CD8-positive, alpha-beta memory T cell (primary cell): ENCODE measurements around the gene ELFN1. TPM values are rescaled to one million over a fixed set of nuclear protein-coding genes. Genes with fewer than 3 reads are reported as not detected.

Experiments used
- CTCF ChIA-PET: fragments of 350-600 bp; sonication (Branson Sonifier 250); formaldehyde crosslinking; loops from one replicate; lab custom pipeline; 2021; ENCODE audit warnings: antibody characterized with exemption; lab: Charles Lee
- POLR2A ChIA-PET: fragments of 350-600 bp; sonication (Branson Sonifier 250); formaldehyde crosslinking; loops from one replicate; lab custom pipeline; 2021; ENCODE audit warnings: antibody characterized with exemption; lab: Charles Lee
- DNase-seq, 5 donors: peaks; one replicate each; pipeline versions ENCODE4 v3.0.0 to v3.0.0-alpha.2; 2020 to 2022; ENCODE audit warnings: mixed read lengths in 1 of 5
- H3K27ac ChIP-seq: one replicate; pipeline ENCODE4 v1.7.0; 2013; ENCODE audit warnings: low read depth, mild to moderate bottlenecking, low read length, moderate library complexity
- H3K27me3 ChIP-seq: 2 replicates; pipeline ENCODE4 v1.7.0; 2013; ENCODE audit warnings: low read length, mild to moderate bottlenecking; ENCODE audit not compliant: insufficient read depth, poor library complexity, severe bottlenecking
- H3K36me3 ChIP-seq: 2 replicates; pipeline ENCODE4 v1.7.0; 2013; ENCODE audit warnings: mild to moderate bottlenecking, low read length, moderate library complexity; ENCODE audit not compliant: insufficient read depth
- H3K4me1 ChIP-seq: 2 replicates; pipeline ENCODE4 v1.7.0; 2013; ENCODE audit warnings: mild to moderate bottlenecking, low read length, moderate library complexity; ENCODE audit not compliant: insufficient read depth
- H3K4me3 ChIP-seq: 2 replicates; pipeline ENCODE4 v1.7.0; 2013; ENCODE audit warnings: mild to moderate bottlenecking, low read length
- H3K9me3 ChIP-seq: 2 replicates; pipeline ENCODE4 v1.7.0; 2013; ENCODE audit warnings: mild to moderate bottlenecking, low read length
- H3K27ac Mint-ChIP-seq, 8 donors: one replicate each; pipeline ENCODE4 v1.8.0; 2020 to 2021; ENCODE audit warnings: mixed read lengths in 8 of 8, mild to moderate bottlenecking in 6 of 8, inconsistent platforms in 3 of 8, moderate library complexity in 3 of 8
- H3K27me3 Mint-ChIP-seq, 2 donors: one replicate each; pipeline ENCODE4 v1.8.0; 2020 to 2021; ENCODE audit warnings: mixed read lengths in 2 of 2, mild to moderate bottlenecking in 1 of 2, moderate library complexity in 1 of 2
- H3K36me3 Mint-ChIP-seq, 3 donors: one replicate each; pipeline ENCODE4 v1.8.0; 2020 to 2021; ENCODE audit warnings: mixed read lengths in 3 of 3, inconsistent platforms in 1 of 3, mild to moderate bottlenecking in 1 of 3
- H3K4me1 Mint-ChIP-seq, 3 donors: one replicate each; pipeline ENCODE4 v1.8.0; 2020 to 2021; ENCODE audit warnings: mixed read lengths in 3 of 3, inconsistent platforms in 1 of 3, mild to moderate bottlenecking in 1 of 3
- H3K4me3 Mint-ChIP-seq, 7 donors: one replicate each; pipeline ENCODE4 v1.8.0; 2020 to 2021; ENCODE audit warnings: mixed read lengths in 7 of 7, mild to moderate bottlenecking in 6 of 7, moderate library complexity in 4 of 7, inconsistent platforms in 2 of 7
- H3K9me3 Mint-ChIP-seq, 5 donors: one replicate each; pipeline ENCODE4 v1.8.0; 2020 to 2022; ENCODE audit warnings: mixed read lengths in 5 of 5, mild to moderate bottlenecking in 3 of 5, moderate library complexity in 2 of 5, inconsistent platforms in 1 of 5
- polyA plus RNA-seq: library from polyadenylated mRNA; unstranded; fragments of 300-500 nt; fragmentation: Illumina TruSeq; gene quantifications from one replicate; pipeline ENCODE4 v1.2.3, GENCODE V29; 2021
- total RNA-seq, 2 experiments: library from RNA; stranded (reverse); gene quantifications; one replicate each; pipeline ENCODE4 v1.2.3, GENCODE V29; 2021

The ELFN1 gene
- total and polyA plus RNA-seq, 3 experiments from 2014 or later: 0.15 to 0.22 (median 0.20) TPM

DNA sequence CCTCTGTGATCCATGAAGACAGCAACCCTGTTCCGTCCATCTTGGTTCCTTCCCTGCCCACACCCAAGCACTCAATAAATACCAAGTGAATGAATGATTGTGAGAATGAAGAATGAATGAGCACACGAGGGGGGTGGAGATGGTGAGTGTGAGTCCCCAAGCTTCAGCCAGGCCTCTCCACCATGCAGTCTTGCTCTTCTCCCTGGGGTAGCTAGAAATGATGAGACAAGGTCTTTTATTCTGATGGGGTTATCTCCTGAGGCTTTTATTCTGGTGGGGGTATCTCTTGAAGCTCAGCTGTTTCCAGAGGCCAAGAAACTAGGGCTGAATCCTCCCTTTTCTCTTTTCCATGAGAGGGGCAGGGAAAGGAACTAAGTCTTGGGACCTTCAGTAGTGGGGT, 57.0 kb downstream of the ELFN1 start:
- no peaks in the 10 kb centered on the region for H3K27me3 ChIP-seq
- Mint-ChIP-seq H3K4me3 (no peak overlapping the region), H3K27me3 (peaks cover 12 to 31% of the 10 kb centered on the region in 2 donors), H3K9me3 (peaks cover 0 to 3% (median 0%) of the 10 kb centered on the region in 5 donors), H3K36me3 (peaks cover 0 to 4% (median 0%) of the 10 kb centered on the region in 3 donors), H3K27ac (peak overlapping the region in 1 of 8 donors; percentile 12), H3K4me1 (no peaks in the 10 kb centered on the region)
- no peak overlapping the region for H3K4me3 ChIP-seq
- H3K4me1 ChIP-seq: no peaks in the 10 kb centered on the region
- ChIA-PET CTCF (no interaction called here), POLR2A (no interaction called here)
- no peak overlapping the region for H3K27ac ChIP-seq
- DNase-seq: no peak
- H3K9me3 ChIP-seq: no peaks in the 10 kb centered on the region
- no peaks in the 10 kb centered on the region for H3K36me3 ChIP-seq

DNA sequence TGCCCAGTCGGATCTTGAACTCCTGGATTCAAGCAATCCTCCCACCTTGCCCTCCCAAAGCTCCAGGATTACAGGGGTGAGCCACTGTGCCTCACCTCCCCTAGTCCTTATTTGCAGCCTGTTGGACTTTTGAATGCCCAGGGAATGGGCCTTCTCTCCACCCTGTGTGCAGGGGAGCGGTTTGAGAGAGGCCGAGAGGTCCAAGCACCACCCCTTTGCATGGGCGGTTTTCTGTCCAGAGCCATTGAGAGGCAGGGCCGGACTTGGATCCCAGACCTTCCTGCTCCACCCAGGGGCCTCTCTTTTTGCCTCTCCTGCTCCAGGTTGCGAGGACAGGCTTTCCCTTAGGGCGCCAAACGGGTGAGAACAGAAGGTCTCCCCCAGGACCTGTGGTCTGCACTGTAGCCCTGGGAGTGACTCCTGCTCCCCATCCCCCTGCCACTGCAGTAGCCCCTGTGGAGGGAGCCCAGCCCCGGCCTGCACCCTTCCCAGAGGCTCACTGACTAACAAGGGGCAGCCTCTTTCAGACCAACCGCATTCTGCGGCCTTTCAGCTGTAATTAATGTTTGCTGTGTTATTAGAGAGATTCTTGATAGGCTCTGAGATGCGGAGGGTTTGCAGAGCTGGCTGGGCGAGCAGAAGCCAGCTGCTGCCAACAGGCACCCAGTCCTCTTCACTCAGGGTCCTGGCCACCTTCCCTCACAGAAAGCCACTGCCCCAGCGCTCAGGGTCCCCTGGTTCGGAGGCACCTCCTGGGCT, 57.9 kb downstream of the ELFN1 start:
- Histone ChIP-seq H3K4me3 (no peak overlapping the region), H3K27me3 (no peaks in the 10 kb centered on the region), H3K4me1 (no peaks in the 10 kb centered on the region), H3K27ac (no peak overlapping the region), H3K36me3 (no peaks in the 10 kb centered on the region), H3K9me3 (no peaks in the 10 kb centered on the region)
- no peaks in the 10 kb centered on the region for H3K4me1 Mint-ChIP-seq
- peaks cover 17 to 37% of the 10 kb centered on the region in 2 donors for H3K27me3 Mint-ChIP-seq
- POLR2A ChIA-PET: no interaction called here
- CTCF ChIA-PET: no interaction called here
- H3K9me3 Mint-ChIP-seq: peaks cover 0 to 3% (median 0%) of the 10 kb centered on the region in 5 donors
- DNase-seq: no peak
- H3K27ac Mint-ChIP-seq: no peak overlapping the region
- H3K4me3 Mint-ChIP-seq: no peak overlapping the region
- H3K36me3 Mint-ChIP-seq: peaks cover 0 to 4% (median 0%) of the 10 kb centered on the region in 3 donors

DNA sequence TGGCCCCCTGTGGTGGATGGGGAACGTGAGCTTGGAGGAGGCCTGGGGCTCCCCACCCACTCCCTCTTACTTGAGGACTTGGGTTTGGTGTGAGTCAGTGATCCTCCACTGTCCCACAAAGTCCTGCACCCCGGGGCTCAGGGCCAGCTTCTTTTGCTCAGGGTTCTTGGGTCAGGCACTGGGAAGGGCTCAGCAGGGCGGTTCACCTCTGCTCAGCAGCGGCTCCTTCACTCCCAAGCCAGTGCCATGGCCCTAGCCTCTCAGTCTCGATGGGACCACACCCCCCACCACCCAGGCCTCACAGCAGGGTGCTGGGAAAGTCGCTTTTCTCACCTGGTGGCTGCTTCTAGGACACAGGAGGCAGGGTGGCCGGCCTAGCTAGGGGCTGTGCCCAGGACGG, 59.1 kb downstream of the ELFN1 start:
- Histone ChIP-seq H3K9me3 (no peaks in the 10 kb centered on the region), H3K27me3 (no peaks in the 10 kb centered on the region), H3K36me3 (no peaks in the 10 kb centered on the region), H3K27ac (no peak overlapping the region), H3K4me3 (no peak overlapping the region), H3K4me1 (no peaks in the 10 kb centered on the region)
- H3K4me1 Mint-ChIP-seq: peaks cover 0 to 4% (median 3%) of the 10 kb centered on the region in 3 donors
- peaks cover 0 to 4% (median 0%) of the 10 kb centered on the region in 3 donors for H3K36me3 Mint-ChIP-seq
- H3K27me3 Mint-ChIP-seq: peaks cover 17 to 44% of the 10 kb centered on the region in 2 donors
- H3K4me3 Mint-ChIP-seq: no peak overlapping the region
- peaks cover 0 to 3% (median 0%) of the 10 kb centered on the region in 5 donors for H3K9me3 Mint-ChIP-seq
- CTCF ChIA-PET: no interaction called here
- no peak for DNase-seq
- H3K27ac Mint-ChIP-seq: peak overlapping the region in 1 of 8 donors; percentile 72
- POLR2A ChIA-PET: no interaction called here

DNA sequence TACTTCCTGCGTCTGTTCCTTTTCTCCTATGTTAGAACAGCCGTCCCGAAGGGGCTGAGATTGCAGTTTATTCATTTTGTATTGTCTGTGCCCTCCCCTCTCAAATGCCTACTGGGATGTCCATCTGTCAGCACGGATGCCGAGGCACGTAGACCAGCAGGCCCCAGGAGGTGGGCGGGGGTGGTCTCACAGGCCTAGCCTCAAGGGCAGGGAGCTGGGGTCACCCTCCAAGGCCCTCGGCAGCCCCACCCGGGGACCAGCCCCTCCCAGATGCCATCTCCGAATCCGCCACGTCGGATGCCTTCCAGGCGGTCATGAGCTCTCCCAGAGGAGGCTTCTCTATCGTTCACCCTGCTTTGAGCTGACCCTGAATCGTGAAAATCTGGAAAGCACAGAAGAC, 59.7 kb downstream of the ELFN1 start:
- no peak overlapping the region for H3K27ac Mint-ChIP-seq
- H3K27me3 ChIP-seq: no peaks in the 10 kb centered on the region
- H3K9me3 ChIP-seq: no peaks in the 10 kb centered on the region
- no peak overlapping the region for H3K27ac ChIP-seq
- H3K4me1 Mint-ChIP-seq: peaks cover 0 to 4% (median 3%) of the 10 kb centered on the region in 3 donors
- POLR2A ChIA-PET: no interaction called here
- no peak for DNase-seq
- H3K9me3 Mint-ChIP-seq: peaks cover 0 to 3% (median 0%) of the 10 kb centered on the region in 5 donors
- peaks cover 0 to 4% (median 0%) of the 10 kb centered on the region in 3 donors for H3K36me3 Mint-ChIP-seq
- H3K27me3 Mint-ChIP-seq: peaks cover 17 to 44% of the 10 kb centered on the region in 2 donors
- no peaks in the 10 kb centered on the region for H3K4me1 ChIP-seq
- CTCF ChIA-PET: no interaction called here
- no peak overlapping the region for H3K4me3 ChIP-seq
- no peak overlapping the region for H3K4me3 Mint-ChIP-seq
- H3K36me3 ChIP-seq: no peaks in the 10 kb centered on the region

DNA sequence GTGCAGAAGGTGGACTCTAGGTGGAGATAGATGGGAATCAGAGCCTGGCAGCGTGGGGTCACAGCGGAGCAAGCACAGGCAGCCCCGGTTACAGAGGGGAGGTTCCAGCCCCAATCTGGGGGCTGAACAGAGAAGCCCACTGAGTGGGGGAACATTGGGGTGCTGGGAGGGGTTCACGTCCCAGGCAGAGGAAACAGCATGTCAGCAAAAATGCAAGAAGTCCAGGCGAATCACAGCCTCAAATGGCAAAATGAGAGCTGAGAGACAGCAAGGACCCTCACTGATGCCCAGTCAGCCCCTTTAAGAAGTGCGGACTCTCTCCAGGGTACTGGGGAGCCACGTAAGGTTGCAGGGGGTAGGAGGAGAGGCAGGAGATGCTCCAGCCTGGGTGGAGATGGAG, 62.0 kb downstream of the ELFN1 start:
- H3K27ac ChIP-seq: no peak overlapping the region
- Mint-ChIP-seq H3K4me1 (peaks cover 0 to 4% (median 3%) of the 10 kb centered on the region in 3 donors), H3K9me3 (peaks cover 0 to 3% (median 0%) of the 10 kb centered on the region in 5 donors), H3K27me3 (peaks cover 11 to 37% of the 10 kb centered on the region in 2 donors), H3K36me3 (peaks cover 0 to 4% (median 0%) of the 10 kb centered on the region in 3 donors), H3K27ac (no peak overlapping the region), H3K4me3 (no peak overlapping the region)
- POLR2A ChIA-PET: no interaction called here
- H3K36me3 ChIP-seq: no peaks in the 10 kb centered on the region
- CTCF ChIA-PET: no interaction called here
- no peaks in the 10 kb centered on the region for H3K27me3 ChIP-seq
- H3K9me3 ChIP-seq: no peaks in the 10 kb centered on the region
- H3K4me1 ChIP-seq: no peaks in the 10 kb centered on the region
- no peak for DNase-seq
- no peak overlapping the region for H3K4me3 ChIP-seq

DNA sequence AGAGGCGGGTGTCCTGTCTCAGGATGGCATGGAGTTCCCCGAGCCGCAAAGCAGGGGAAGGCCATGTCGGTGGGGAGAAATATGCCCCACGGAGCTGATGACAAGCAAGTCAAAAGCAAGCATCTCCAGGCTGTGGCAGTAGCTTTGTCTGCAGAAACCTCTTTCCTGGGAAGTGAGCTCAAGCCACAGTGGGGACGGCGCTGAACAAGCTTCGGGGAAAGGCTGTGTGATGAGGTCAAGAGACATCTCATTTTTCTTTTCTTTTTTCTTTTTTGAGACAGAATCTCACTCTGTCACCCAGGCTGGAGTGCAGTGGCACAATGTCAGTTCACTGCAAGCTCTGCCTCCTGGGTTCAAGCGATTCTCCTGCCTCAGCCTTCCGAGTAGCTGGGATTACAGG, 62.6 kb downstream of the ELFN1 start:
- no peak for DNase-seq
- H3K4me1 Mint-ChIP-seq: peaks cover 0 to 4% (median 3%) of the 10 kb centered on the region in 3 donors
- POLR2A ChIA-PET: no interaction called here
- H3K9me3 ChIP-seq: no peaks in the 10 kb centered on the region
- CTCF ChIA-PET: no interaction called here
- no peaks in the 10 kb centered on the region for H3K27me3 ChIP-seq
- no peak overlapping the region for H3K4me3 ChIP-seq
- no peak overlapping the region for H3K27ac Mint-ChIP-seq
- H3K9me3 Mint-ChIP-seq: peaks cover 0 to 3% (median 0%) of the 10 kb centered on the region in 5 donors
- no peak overlapping the region for H3K27ac ChIP-seq
- no peaks in the 10 kb centered on the region for H3K4me1 ChIP-seq
- no peaks in the 10 kb centered on the region for H3K36me3 ChIP-seq
- H3K36me3 Mint-ChIP-seq: peaks cover 0 to 2% (median 0%) of the 10 kb centered on the region in 3 donors
- peaks cover 9 to 31% of the 10 kb centered on the region in 2 donors for H3K27me3 Mint-ChIP-seq
- no peak overlapping the region for H3K4me3 Mint-ChIP-seq

DNA sequence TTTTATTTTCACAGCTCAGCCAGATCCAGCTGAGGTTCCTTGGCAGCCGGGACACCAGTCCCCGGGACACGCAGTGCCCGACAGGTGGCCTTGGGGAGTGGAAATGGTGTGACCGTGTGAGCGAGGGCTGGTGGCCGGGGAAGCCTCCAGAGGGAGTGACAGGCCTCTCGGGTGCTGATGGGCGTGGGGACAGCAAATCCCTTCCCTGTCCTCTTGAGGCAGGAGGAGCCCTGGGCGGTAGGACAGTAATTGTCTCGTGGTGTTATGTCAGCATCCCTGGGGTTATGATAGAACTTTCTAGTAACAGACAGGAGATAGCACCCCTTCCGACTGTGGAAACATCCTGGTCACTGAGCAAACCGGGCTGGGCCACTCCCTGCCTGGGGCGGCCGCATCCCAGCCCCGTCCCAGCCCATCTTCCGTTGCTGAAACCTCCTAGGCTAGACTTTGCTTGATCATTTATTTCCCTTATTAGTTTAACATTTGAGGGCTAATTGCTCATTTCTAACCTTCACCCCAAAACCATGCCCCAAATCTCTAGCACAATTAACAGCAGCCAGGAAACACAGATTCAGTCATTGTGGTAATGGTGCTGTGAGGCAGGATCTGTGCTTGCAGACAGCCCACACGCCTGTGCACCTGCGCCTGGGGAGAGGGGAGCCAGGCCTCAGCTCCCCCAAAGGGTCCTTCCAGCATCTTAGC, 63.3 kb downstream of the ELFN1 start:
- H3K4me3 Mint-ChIP-seq: peak overlapping the region in 1 of 7 donors; percentile 23
- peak overlapping the region in 1 of 8 donors; percentile 54 for H3K27ac Mint-ChIP-seq
- H3K4me1 Mint-ChIP-seq: peaks cover 2 to 7% (median 5%) of the 10 kb centered on the region in 3 donors
- H3K27me3 Mint-ChIP-seq: peaks cover 8 to 30% of the 10 kb centered on the region in 2 donors
- H3K9me3 ChIP-seq: no peaks in the 10 kb centered on the region
- DNase-seq: no peak
- H3K27me3 ChIP-seq: no peaks in the 10 kb centered on the region
- ChIA-PET CTCF (no interaction called here), POLR2A (no interaction called here)
- no peaks in the 10 kb centered on the region for H3K36me3 ChIP-seq
- no peak overlapping the region for H3K27ac ChIP-seq
- H3K4me3 ChIP-seq: no peak overlapping the region
- no peaks in the 10 kb centered on the region for H3K4me1 ChIP-seq
- peaks cover 0 to 2% (median 0%) of the 10 kb centered on the region in 3 donors for H3K36me3 Mint-ChIP-seq
- peaks cover 0 to 2% (median 0%) of the 10 kb centered on the region in 5 donors for H3K9me3 Mint-ChIP-seq
